Measurements from ENCODE around the gene KIAA1191.

Gene KIAA1191

DNA sequence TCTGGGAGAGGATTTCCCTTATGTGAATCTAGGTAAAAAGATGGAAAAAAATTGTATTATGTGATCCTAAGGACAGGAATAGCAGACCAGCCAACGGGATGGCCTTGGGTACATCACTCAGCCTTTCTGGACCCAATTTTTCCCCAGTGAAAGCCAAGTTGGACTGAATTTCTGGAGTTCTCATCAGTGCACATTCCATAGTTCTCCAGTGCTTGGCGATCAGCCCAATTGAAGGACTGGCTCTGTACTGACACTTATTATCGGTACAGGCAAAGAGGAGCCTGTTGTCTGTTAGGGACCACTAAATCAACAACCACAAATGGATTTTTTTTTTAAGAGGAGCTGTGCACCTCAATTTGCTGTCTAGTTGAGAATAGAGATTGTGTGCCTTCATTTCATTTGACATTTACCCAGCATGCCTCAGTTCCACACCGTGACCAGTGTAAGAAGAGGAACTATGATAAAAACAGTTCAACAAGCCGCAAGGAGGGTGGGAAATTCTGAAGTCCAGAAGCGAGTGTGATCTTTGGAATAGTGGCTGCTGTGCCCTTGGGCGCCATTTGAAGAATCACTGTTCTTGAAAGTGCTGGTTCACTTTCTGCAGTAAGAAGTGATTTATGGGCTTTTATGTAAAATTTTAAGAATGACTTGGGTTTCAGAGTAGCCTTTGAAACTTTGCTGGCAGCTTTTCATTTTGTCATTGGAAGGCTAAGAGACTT is 11.7 kb upstream of the KIAA1191 start:
- no peaks in the 10 kb centered on the region for H3K27me3 ChIP-seq (ENCODE audit: insufficient read depth, low read length)
- H3K27ac ChIP-seq (ENCODE audit: low read depth, low read length) = no peak overlapping the region
- no peaks in the 10 kb centered on the region for H3K4me1 ChIP-seq (ENCODE audit: insufficient read depth, low read length)
- no peak overlapping the region for H3K4me3 ChIP-seq (ENCODE audit: low read length)
- H3K9me3 ChIP-seq (ENCODE audit: insufficient read depth, low read depth, low read length) = no peaks in the 10 kb centered on the region
- no peak overlapping the region for H3K9ac ChIP-seq (ENCODE audit: low read depth, low read length)
- H3K36me3 ChIP-seq (ENCODE audit: insufficient read depth, low read length) = peaks cover 18% of the 10 kb centered on the region
- 94% methylated on average over 7 of the region's 7 CpGs for WGBS

DNA sequence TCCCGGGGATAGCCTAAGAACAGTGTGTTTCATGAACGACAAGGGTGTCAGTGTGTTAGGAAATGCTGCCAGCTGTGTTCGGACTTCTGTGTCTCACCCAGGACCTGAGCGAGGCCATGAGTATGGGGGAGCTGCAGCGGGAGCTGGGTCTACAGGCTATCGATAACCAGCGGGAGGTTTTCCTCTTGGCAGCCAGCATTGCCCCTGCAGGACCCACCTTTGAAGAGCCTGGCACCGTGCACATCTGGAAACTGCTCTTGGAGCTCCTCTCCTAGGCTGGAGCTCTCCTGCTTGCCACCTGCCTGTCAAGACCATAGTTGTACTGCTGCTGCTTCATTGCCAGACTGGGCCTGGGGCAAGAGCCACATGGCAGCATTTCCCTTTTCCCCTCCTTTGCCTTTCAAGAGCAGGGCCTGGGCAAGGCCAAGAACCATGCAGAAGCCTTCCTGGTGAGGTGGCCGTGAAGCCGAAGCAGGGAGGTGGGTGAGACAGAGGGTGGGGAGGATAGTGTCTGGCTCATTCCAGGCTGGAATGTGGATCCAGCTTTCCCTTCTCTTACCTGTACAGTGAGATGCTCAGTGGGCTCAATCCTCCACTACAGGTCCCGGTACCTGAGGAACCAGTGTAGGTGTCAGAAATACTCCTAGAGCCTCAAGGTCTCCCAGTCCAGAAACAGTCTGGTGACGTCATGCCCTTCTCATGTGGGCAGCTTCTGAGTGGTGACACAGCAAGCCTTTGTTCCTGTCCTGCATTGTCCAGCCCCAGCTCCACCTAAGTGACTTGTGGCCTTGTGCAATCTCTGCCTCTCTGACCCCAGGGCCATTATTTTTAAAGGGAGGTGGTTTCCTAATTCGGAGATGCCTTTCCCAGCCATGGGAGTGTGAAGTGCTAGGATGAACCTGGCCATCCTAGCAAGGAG is 10.3 kb upstream of the KIAA1191 start:
- Histone ChIP-seq H3K4me3 (ENCODE audit: low read length) (no peak overlapping the region), H3K36me3 (ENCODE audit: insufficient read depth, low read length) (peaks cover 25% of the 10 kb centered on the region), H3K27ac (ENCODE audit: low read depth, low read length) (no peak overlapping the region)

DNA sequence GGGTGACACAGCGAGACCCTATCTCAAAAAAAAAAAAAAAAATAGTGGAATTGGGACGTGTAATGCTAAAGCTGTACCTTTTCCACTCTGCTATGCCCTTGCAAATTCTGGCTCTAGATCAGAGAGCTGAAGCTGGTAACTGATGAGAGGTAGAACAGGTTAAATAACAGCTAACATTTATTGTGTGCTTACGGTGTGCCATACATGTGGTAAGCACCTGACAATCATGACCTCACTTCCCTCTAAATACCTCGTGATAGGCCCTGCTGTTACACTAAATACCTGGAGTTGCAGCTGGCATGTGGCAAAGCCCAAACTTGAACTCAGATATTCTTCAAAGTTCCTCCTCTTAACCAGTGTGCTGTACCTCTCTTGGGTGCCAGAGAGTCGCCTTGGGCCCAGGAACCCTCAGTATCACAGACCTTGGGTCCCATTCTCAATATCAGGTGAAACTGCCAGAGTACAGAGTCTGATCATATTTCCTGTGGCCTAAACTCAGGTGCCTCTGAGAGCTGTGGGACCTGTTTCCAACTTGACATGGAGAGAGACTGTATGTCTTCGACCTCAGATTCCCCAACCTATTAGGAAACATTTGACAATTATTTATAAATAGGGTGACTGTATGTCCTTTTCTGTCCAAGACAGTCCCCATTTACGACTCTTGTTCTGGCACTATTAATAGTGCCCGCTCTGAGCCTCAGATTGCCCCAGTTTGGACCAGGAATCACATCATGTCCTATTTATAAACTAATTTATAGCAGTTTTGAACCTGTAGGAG is 8.6 kb upstream of the KIAA1191 start:
- no peak overlapping the region for H3K9ac ChIP-seq (ENCODE audit: low read depth, low read length)
- no peaks in the 10 kb centered on the region for H3K9me3 ChIP-seq (ENCODE audit: insufficient read depth, low read depth, low read length)
- H3K4me3 ChIP-seq (ENCODE audit: low read length) = no peak overlapping the region
- 89% methylated on average over 7 of the region's 8 CpGs for WGBS
- no peak overlapping the region for H3K27ac ChIP-seq (ENCODE audit: low read depth, low read length)
- no peaks in the 10 kb centered on the region for H3K4me1 ChIP-seq (ENCODE audit: insufficient read depth, low read length)
- peaks cover 23% of the 10 kb centered on the region for H3K36me3 ChIP-seq (ENCODE audit: insufficient read depth, low read length)
- peaks cover 29% of the 10 kb centered on the region for H3K27me3 ChIP-seq (ENCODE audit: insufficient read depth, low read length)

More for the DNA sequence above, 10.3 kb upstream of the KIAA1191 start:
- H3K27me3 ChIP-seq (ENCODE audit: insufficient read depth, low read length) = peaks cover 12% of the 10 kb centered on the region
- H3K9ac ChIP-seq (ENCODE audit: low read depth, low read length) = no peak overlapping the region
- no peaks in the 10 kb centered on the region for H3K4me1 ChIP-seq (ENCODE audit: insufficient read depth, low read length)
- 94% methylated on average over 13 of the region's 13 CpGs for WGBS
- no peaks in the 10 kb centered on the region for H3K9me3 ChIP-seq (ENCODE audit: insufficient read depth, low read depth, low read length)

DNA sequence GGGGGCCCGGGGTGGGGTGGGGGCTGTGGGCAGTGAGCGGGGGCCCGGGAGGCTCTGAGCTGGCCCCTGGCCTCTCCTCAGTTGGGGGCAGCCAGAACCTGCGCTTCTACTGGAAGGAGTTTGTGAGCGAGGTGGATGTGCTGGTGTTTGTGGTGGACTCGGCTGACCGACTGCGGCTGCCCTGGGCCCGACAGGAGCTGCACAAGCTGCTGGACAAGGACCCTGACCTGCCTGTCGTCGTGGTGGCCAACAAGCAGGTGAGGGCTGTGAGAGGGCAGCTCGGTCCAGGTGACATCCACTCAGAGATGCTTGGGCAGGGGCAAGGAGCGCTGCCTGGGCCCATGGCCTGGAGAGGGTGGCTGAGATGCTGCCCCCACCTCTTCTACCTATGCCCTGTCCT is 7.2 kb upstream of the KIAA1191 start:
- Histone ChIP-seq H3K27ac (ENCODE audit: low read depth, low read length) (no peak overlapping the region), H3K9me3 (ENCODE audit: insufficient read depth, low read depth, low read length) (no peaks in the 10 kb centered on the region), H3K4me3 (ENCODE audit: low read length) (no peak overlapping the region), H3K4me1 (ENCODE audit: insufficient read depth, low read length) (no peaks in the 10 kb centered on the region), H3K27me3 (ENCODE audit: insufficient read depth, low read length) (peaks cover 43% of the 10 kb centered on the region), H3K9ac (ENCODE audit: low read depth, low read length) (no peak overlapping the region), H3K36me3 (ENCODE audit: insufficient read depth, low read length) (peaks cover 23% of the 10 kb centered on the region)
- 94% methylated on average over 12 of the region's 13 CpGs for WGBS

DNA sequence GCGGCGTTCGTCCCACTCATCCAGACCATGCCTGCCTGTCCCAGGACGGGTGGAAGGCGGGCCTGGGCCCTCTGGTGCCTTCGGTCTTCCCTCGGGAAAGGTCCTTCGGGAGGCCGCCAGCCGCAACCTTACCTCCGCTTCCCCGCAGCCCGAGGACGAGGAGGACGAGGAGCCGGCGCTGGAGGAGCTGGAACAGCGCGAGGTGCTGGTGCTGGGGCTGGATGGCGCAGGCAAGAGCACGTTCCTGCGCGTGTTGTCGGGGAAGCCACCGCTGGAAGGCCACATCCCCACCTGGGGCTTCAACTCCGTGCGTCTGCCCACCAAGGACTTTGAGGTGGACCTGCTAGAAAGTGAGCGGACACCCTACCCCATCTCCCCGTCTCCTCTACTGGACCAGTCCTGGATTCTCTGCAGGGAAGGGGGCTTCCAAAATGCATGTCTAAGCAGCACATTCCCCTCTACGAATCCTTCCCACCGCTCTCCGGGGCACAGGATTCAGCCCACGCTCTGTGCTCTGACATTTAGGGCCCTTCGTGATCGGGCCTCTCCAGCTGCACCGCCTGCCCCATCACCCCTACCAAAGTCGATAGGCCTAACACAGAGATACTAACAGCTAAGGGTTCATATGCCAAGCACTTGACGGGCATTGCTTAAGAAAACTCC is 4.8 kb upstream of the KIAA1191 start:
- peak overlapping the region; percentile 52 for H3K9ac ChIP-seq (ENCODE audit: low read depth, low read length)

DNA sequence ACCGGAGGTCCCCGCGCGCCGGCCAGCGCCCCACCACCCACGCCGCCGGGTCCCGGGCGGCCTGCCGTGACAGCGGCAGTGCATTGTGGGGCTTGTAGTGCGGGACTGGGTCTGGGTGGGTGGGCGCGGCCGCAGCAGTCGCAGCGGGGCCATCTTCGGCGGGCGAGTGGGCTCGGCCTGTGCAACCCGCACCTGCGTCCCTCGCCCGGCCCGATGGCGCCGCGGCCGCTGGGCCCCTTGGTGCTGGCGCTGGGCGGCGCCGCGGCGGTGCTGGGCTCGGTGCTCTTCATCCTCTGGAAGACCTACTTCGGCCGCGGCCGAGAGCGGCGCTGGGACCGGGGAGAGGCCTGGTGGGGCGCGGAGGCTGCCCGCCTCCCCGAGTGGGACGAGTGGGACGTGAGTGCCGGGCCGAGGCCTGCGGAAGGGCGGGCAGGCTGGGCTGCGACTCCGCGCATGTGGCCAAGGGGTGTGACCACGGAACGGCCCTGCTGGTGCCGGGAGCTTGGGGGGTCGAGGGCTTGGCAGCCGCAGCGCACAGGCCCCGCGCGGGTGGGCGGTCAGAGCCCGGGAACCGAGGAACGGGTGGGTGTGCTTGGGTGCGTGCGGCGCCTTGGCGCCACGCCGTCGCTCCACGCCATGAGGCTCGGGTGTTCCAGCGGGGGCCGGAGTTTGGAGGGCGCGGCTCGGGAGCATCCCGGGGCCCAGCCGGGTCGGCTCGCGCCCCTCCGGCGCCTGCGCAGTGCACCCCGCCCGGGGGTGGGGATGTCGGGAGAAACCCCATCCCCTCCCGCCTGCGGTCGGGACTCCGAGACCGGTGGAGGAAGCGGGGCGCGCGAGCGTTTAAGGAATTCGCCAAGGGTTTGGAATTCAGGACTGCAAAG is 4.0 kb upstream of the KIAA1191 start, which contains the start of gene ARL10:
TSS of gene ARL10 (plus strand) at position 137 of the 881 bp plus-strand sequence. CDS start at position 214, 77 bp downstream.
- H3K4me1 ChIP-seq (ENCODE audit: insufficient read depth, low read length) = no peaks in the 10 kb centered on the region; the same call in 1 of the 2 replicates

More for the DNA sequence above, 4.8 kb upstream of the KIAA1191 start:
- Histone ChIP-seq H3K4me1 (ENCODE audit: insufficient read depth, low read length) (no peaks in the 10 kb centered on the region; the same call in 1 of the 2 replicates), H3K9me3 (ENCODE audit: insufficient read depth, low read depth, low read length) (no peaks in the 10 kb centered on the region), H3K27ac (ENCODE audit: low read depth, low read length) (no peak overlapping the region), H3K4me3 (ENCODE audit: low read length) (peak overlapping the region; percentile 72), H3K36me3 (ENCODE audit: insufficient read depth, low read length) (peaks cover 16% of the 10 kb centered on the region), H3K27me3 (ENCODE audit: insufficient read depth, low read length) (peaks cover 64% of the 10 kb centered on the region)
- 29% methylated on average over 38 of the region's 38 CpGs for WGBS

DNA sequence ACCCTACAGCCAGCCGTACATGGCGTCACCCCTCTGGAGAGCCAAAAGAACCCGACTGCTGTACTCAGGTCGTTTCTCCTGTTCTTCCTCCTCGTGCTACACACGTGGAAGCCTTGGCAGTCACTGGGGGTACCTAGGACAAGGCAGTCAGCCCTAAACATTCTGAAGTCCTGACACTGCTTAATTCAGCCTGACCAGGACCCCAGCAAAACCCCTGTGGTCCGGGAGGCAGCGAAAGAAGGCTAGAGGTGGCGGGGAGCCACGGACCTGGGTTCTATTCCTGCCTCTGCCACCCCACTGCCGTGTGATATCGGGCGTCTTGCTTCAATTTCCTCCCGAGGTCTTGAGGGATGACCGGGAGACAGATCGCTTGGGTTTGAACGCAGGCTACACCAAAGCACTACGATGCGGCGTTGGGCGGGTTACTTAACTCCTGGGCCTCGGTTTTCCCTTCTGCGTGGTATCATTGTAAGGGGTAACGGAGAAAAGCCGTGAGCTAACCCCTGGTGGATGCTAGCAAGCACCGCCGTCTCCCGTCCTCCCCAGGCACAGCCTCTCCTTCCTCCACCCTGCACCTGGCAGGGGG is 3.3 kb upstream of the KIAA1191 start:
- Histone ChIP-seq H3K36me3 (ENCODE audit: insufficient read depth, low read length) (peaks cover 8% of the 10 kb centered on the region), H3K9ac (ENCODE audit: low read depth, low read length) (no peak overlapping the region), H3K4me1 (ENCODE audit: insufficient read depth, low read length) (no peaks in the 10 kb centered on the region; the same call in 1 of the 2 replicates), H3K4me3 (ENCODE audit: low read length) (peak overlapping the region; percentile 72), H3K27me3 (ENCODE audit: insufficient read depth, low read length) (peaks cover 64% of the 10 kb centered on the region), H3K27ac (ENCODE audit: low read depth, low read length) (no peak overlapping the region), H3K9me3 (ENCODE audit: insufficient read depth, low read depth, low read length) (no peaks in the 10 kb centered on the region)
- 32% methylated on average over 25 of the region's 28 CpGs for WGBS

More for the DNA sequence above, 4.0 kb upstream of the KIAA1191 start, which contains the start of gene ARL10:
- Histone ChIP-seq H3K9me3 (ENCODE audit: insufficient read depth, low read depth, low read length) (no peaks in the 10 kb centered on the region), H3K4me3 (ENCODE audit: low read length) (peak within 1 kb of the TSS; percentile 72), H3K9ac (ENCODE audit: low read depth, low read length) (peak within 1 kb of the TSS; percentile 52), H3K27ac (ENCODE audit: low read depth, low read length) (no peak within 1 kb of the TSS), H3K36me3 (ENCODE audit: insufficient read depth, low read length) (peaks cover 14% of the 10 kb centered on the region), H3K27me3 (ENCODE audit: insufficient read depth, low read length) (peaks cover 64% of the 10 kb centered on the region)
- 1% methylated on average over 108 of the region's 108 CpGs for WGBS

GRCh38 chr5:176362233-176362490 is 598 bp upstream of the KIAA1191 start:
- H3K4me3 ChIP-seq (ENCODE audit: low read length) = peak overlapping the region; percentile 85
- H3K36me3 ChIP-seq (ENCODE audit: insufficient read depth, low read length) = peaks cover 23% of the 10 kb centered on the region
- peaks cover 55% of the 10 kb centered on the region for H3K27me3 ChIP-seq (ENCODE audit: insufficient read depth, low read length)
- H3K9me3 ChIP-seq (ENCODE audit: insufficient read depth, low read depth, low read length) = no peaks in the 10 kb centered on the region
- 42% methylated on average over 8 of the region's 8 CpGs for WGBS
- H3K27ac ChIP-seq (ENCODE audit: low read depth, low read length) = no peak overlapping the region
- no peak overlapping the region; the same call in 1 of the 2 replicates for H3K9ac ChIP-seq (ENCODE audit: low read depth, low read length)
- no peaks in the 10 kb centered on the region; the same call in 1 of the 2 replicates for H3K4me1 ChIP-seq (ENCODE audit: insufficient read depth, low read length)

DNA sequence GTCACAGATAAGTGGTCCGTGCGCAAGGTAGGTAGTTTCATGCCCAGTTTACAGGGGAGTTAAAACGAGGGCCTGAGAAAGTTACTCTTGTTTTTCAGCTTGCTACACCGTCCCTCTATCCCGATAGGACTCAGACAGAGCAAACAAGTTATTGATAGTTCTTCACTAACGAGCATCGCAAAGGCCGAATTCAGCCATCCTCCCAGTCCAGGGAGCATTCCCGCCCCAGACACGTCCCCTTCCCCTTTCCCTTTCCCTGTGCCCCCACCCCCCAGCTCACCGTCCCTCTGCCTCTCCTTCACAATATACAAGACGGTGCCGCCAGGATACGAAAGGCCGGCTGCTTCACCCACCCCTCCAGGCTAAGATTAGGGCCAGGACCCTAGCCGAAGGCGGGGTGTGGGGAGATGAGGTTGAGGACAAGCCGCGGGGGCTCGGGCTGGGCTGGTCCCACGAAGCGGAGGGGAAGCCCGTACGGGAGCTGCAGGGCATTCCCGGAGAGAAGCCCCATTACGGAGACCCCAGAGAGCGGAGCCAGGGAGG is 599 bp downstream of the KIAA1191 start:
- peaks cover 34% of the 10 kb centered on the region for H3K36me3 ChIP-seq (ENCODE audit: insufficient read depth, low read length)
- WGBS = 4% methylated on average over 27 of the region's 27 CpGs
- no peaks in the 10 kb centered on the region; the same call in 1 of the 2 replicates for H3K4me1 ChIP-seq (ENCODE audit: insufficient read depth, low read length)
- peak overlapping the region; percentile 85 for H3K4me3 ChIP-seq (ENCODE audit: low read length)
- H3K9ac ChIP-seq (ENCODE audit: low read depth, low read length) = peak overlapping the region; percentile 89
- H3K27ac ChIP-seq (ENCODE audit: low read depth, low read length) = peak overlapping the region; percentile 87
- no peaks in the 10 kb centered on the region for H3K9me3 ChIP-seq (ENCODE audit: insufficient read depth, low read depth, low read length)
- peaks cover 43% of the 10 kb centered on the region for H3K27me3 ChIP-seq (ENCODE audit: insufficient read depth, low read length)

Measured in HUES64 (cell line).